Activated T-cell treated with anti-CD3 and anti-CD28 coated beads for 4 hours (primary cell): ENCODE data around the gene DPF3.
"Not testable (repeated sequence)": the region's sequence is repeated elsewhere in the genome, so short reads cannot be mapped to it uniquely, and the experiment has no call there.

Experiments
- DNase-seq: peaks from one replicate; pipeline ENCODE4 v3.0.0-alpha.2; 2020

The DPF3 gene

DNA sequence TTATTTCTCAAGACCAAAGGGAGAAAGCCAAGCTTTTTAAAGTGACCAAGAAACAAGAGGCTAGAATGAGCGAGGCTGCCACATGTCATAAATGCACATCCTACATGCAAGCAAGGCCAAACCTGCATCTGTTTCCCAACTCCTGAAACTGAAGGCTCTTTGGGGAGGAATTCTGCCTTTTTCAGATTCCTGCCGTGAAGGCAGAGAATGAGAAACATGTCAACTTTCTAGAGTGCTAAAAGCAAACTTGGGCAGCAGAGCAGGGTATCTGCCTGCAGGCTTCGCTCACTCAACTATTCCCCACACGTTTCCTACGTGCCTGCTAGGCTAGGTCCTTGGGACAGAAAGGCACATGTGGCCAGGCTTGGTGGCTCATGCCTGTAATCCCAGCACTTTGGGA lies 15.2 kb downstream of the DPF3 start:
- no peak for DNase-seq

DNA sequence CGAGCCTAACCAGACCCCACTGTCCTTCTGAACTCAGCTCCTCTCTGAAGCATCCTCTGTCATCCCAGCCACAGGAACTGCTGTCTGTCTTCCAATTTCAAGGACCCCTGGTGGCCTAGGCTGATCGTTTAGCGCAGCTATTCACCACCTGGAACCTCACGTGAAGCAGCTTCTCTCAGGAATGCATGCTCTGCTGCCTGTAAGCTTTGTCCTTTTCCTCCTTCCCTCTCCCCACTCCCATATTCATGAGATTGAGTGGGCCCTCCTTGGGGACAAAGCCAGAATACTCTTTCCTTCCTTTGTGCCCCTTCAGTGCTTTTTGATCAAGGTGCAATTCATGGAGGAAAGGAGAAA lies 17.2 kb downstream of the DPF3 start:
- no peak for DNase-seq

DNA sequence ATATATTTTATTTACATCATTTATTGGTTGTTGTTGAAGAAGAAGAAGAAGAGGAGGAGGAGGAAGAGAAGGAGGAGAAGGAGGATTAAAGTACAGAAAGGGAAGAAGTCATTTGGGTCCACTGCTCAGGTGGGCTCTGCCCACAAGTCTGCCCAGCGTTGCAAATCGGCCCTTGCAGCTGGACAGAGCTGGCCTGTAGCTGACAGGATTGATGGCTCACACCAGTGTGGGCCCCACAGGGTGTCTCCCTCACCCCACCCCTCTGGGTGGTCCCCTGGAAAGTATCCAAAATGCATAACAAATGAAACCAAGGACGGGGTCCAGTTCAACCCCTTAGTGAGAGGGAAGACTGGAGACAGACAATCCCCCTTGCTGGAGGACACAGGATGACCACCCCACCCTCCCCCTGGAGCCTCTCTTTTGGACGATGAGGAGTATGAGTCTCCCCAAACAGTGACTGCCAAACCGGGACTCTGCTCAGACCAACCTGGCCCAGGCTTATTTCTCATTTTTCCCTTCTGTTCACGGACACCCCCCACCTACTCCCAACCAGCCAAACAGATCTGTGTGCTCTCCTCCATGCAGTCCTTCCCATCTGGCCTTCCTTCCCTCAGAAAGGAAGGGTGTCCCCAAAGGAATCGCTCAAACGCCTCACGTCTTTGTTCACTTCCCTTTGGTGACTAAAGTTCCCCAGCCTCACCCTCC lies 17.7 kb downstream of the DPF3 start:
- no peak for DNase-seq

DNA sequence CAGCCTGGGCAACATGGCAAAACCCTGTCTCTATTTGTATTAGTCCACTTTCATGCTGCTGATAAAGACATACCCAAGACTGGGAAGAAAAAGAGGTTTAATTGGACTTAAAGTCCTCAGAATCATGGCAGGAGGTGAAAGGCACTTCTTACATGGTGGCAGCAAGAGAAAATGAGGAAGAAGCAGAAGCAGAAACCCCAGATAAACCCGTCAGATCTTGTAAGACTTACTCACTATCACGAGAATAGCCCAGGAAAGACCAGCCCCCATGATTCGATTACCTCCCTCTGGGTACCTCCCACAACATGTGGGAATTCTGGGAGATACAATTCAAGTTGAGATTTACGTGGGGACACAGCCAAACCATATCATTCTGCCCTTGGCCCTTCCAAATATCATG lies 23.0 kb downstream of the DPF3 start:
- not testable (repeated sequence) for DNase-seq

DNA sequence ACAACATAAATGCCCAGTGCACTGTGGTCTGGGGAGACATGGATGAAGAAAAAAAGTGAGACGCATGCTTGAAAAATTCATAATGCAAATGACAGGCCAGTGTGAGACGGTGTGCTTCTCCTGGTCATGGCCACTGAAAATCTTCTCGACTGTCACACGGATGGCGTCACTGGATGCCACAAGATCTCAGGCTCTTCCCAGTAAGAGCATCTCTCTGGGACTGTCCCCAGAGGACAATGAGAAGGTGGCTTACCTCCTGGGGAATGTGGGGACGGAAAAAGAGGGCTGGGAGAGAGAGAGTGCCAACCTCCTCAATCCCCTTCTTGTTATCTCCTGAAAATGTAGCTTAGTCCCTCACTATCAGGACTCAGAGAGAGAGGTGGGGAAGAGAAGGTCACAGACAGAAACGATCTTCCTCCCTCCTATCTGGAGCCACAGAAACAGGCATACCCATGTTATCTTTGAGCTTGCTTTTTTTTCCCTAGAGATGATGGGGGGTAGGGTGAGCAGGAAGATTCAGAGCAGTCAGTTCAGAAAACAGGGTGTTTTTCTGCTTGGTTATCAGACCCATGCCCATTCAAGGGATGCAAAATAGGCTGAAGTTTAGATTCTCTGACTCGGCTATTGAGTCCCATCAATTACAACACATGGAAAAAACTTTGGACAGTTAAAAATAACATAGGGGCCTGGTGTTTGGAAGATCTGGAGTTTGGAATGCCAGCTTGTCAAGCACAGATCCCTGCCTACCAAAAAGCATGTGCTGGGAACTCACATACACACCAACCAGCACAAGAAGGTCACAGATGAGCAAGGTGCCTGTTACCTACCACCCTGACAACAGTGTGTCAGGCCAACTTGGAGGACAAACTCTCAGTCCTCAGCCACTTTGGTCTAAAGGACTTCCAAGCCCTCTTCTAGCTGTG lies 24.2 kb downstream of the DPF3 start:
- no peak for DNase-seq

DNA sequence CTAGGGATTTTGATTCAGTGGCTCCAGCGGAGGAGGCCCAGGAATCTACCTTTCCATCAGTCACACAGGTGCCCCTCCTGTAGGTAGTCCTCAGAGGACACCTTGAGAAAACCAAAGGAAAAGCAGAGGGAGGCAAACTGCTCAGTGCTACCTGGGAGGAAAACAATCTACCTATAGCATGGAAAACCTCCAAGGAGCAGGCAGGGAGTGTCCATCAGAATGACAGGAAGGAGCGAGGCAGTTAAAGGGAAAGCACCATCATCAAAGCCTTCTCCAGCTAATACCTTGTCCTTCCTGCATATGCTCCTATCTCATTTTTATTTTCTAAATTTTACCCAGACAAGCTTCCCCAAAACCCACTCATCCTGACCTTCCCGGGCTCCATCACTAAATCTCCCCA lies 25.4 kb downstream of the DPF3 start:
- no peak for DNase-seq

DNA sequence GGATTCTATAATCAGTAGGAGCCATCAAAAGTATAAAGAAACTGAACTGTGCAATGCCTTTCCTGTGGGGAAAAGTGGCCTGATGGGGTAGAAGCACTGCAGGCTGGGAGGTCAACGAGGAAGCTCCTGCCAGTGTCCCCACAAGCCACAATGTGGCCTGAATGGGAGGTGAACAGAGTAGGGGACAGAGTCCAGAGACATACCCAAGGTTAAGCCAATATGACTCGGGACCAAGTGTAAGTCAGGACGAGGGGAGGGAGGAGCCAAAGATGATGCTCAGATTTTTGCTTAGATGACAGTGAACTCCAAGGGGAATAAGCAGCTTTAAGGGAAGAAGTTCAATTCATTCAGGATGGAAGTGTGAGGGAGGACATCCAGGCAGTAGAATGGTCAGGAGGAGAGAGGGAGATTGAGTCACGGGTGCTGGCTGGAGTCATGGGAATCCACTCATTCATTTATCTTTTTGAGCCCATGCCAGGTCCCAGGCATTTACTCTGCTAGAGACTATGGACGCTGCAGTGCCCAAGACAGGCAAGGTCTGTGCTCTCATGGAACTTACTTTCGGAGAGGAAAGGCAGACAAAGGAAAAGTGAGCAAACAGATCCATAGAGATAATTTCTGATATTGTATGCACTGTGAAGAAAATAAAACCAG lies 29.1 kb downstream of the DPF3 start:
- DNase-seq = no peak

DNA sequence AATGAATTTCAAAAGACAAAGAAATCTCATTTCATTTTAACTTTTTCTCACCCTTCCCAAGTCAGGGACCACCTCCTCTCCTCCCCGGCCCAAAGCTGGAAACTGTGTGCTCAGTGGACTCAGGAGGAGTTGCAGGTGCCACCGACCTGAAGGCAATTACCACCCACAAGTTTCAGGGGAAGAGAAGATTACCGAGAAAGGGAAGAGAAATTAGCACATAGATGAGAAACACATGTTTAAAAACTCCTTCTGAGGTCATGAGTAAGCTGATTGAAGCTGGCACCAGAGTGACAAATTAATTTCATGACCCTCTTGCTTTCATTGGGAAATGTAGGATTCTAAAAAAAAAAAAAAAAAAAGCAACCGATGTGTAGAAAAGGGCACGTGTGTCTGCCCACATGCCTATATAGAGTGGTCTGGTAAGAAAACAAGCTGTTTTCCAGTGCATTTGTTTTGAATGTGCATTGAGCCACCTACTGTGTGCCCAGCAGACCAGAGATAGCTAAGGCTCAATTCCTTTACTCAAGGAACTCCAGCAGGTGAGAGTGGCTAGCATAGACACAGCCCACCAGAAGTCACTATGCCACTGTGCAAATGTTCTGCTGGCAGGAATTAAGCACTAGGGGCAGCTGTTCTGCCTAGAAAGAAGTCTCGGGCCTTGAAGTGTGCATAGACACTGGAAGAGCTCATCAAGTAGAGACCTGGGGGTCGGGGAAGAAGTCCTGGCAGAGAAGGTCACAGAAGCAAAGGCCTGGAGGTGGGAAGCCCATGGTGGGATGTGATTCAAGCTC lies 30.5 kb downstream of the DPF3 start:
- no peak for DNase-seq

DNA sequence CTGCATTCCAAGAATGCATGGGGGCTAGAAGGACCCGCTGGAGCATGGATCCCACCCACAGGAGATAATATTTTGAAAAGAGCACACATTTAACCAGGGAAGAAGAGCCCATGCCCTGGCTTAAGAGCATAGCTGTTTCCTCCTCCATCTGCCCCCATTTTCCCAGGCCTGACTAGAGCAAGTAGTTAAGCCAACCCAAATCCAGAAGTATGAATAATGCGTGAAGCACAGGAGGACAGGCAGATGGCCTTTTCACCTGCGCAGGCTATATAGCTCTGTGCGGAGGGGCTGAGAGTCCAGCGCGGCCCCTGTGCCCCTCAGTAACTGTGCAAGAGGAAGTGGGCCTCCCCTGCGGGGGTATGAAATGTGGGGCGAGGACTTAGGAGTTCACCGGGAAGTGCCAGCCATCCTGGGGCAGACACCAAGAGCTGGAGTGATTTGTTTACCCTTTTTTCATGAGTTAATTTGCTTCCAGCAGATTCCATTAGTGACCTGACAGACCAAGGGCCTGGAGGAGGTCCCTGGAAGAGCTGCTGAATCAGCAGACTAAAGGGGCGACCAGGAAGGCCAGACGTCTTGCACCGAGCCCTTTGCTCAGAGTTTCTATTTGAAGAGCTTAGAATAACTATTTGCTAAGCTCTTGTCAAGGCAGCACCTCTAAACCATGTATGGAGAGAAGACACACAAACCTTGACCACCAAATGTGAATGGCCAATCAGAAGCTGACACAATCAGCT lies 37.2 kb downstream of the DPF3 start:
- no peak for DNase-seq

DNA sequence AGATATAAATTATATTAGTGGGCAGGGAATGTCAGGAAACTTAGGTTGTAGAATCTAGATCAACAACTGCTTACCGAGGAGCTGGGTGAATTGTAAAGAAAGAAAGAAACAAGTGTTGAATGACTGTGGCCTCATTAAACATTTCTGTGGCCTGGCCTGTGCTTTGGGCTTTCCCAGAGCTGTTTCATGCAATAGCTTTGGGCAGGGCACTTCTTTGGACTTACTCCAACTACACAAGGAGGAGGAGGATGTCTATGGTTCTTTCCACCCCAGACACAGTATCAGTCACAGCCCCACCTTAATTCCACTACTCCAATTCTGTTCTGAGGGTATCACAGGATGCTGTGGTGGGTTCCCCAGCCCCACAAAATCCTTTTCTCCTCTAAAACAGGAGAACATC lies 38.0 kb downstream of the DPF3 start:
- DNase-seq = no peak

DNA sequence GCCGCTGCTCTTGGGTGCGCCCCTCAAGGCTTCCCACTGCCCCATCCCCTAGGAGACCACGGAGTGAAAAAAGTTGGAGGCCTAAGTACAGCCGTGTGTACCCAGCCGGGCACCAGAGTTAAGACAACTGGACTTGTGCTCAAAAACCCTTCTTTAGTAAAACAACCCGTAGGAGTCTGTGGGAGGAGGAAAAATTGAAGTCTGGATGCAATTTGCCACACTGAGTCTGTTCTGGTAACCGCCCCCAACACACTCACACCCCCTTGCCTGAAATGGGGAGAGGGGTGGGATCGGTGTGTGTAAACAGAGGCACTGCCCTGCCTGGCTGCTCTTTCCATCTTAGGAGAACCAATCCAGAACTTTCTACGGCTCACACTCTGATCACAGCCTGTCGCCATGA lies 41.7 kb downstream of the DPF3 start:
- no peak for DNase-seq

DNA sequence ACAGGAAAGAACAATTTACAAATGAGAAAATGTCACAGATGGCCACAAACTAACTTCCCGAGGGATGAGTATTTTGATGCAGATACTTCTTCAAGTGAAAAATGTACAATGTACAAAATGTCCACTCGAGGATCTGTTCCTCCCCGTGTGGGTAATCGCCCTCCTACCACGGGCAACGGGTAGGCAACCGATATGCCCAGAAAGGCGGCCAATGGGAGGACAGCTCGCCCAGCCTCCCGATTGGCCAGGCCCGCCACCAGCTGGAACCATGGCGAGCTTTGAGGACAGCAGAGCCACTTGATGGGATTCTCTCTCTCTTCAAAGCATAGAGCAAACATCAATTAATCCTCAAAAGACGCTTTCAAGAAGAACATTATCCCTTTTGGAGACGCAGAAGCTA lies 42.3 kb downstream of the DPF3 start:
- no peak for DNase-seq

DNA sequence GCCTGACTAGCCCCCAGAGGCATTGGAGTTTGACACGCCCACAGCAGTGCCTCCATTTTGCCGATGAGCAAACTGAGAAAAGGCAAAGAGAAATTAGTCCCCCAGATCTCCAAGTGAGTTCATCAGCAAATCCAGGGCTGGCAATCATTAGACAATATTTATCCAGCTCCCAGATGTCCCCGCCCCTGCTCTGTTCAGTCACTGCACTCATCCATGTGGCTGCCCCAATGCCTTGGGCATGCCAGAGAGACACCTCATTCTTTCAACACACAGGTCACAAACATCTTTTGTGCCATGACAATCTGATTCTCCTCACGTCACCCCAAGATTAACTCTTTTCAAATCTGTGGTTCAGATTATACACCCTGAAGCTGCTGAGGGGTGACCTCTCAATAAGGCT lies 43.5 kb downstream of the DPF3 start:
- DNase-seq = no peak

DNA sequence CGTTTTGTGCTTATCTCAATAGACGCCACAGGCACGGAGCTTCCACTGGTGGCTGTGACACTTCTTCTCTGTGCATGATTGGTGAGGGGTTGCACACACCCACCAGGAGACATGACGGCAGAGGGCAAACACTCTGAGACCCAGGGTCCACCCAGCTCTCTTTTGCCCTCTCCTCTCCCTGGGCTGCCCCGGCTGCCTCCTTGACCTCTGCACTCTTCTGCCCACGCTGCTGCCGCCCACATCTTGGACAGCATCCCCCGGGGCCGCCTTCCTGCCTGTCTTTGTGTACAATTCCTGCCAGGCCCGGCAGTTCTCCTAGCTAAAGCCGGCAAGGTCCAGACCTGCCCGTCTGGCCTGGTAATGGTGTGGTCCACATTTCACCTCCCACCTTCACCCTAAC lies 44.7 kb downstream of the DPF3 start:
- no peak for DNase-seq

DNA sequence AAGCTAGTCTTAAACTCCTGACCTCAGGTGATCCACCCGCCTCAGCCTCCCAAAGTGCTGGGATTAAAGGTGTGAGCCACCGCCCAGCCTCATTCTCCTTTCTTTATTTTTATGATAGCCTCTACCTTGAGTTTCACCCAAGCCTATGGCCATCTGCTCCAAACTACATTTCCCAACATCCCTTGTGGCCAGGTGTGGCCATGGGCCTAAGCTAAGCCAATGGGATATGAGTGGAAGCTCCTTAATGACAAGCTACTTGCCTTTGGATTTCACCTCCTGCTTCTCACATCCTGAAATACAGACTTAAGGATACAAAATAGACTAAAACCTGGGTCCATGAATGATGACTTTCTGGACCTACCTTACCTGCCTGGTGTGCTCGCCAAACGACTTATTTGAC lies 46.2 kb downstream of the DPF3 start:
- DNase-seq = no peak

DNA sequence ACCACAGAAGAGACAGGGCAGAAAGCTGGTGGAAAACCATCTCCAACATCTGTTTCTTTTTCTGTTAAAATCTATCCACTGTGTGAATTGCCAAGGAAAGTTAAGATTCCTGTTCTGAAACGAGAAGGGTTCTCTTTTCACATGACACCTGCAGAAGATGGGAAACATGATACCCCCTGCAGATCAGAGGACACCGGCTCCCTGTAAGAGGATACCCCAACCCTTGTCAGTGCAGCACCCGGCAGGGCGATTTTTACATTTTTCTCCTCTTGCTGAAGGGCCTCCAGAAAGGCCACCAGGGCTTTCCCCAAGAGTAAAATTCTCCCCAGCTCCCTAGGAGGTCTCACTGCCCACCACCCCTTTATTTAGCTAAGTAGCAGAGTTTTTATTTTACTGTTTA lies 48.2 kb downstream of the DPF3 start:
- no peak for DNase-seq

DNA sequence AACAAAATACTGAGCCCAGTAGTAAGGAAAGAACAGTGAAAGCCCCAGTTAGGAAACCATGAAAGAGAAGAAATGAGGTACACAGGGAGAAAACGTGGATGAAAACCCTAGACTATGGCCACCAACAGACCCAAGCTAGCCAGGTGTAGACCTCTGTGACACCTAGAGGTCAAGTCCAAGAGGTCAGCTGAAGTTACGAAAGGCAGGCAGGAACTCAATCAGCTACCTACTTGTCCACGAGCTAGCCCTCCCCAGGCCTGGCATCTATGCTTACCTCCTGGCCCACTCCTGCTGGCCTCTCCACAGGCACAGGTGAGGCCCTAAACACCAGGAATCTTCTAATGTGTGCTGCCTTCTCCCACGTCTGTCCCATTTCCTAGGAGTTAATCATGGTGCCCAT lies 48.7 kb downstream of the DPF3 start:
- no peak for DNase-seq

DNA sequence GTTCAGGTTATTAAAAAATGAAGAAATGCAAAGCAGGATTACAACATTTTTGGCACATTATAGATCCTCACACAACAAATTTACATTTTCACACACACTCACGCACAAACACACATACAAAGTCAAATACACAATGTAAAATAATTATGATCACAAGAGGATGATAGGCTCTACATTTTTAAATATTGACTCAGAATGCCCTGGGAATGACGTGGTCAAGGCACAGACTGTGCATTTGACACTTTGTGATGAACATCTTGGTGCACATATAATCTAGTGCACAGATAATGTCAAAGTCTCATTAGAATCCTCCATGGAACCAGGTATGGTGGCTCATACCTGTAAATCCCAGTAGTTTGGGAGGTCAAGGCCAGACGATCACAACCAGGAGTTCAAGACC lies 49.4 kb downstream of the DPF3 start:
- no peak for DNase-seq

DNA sequence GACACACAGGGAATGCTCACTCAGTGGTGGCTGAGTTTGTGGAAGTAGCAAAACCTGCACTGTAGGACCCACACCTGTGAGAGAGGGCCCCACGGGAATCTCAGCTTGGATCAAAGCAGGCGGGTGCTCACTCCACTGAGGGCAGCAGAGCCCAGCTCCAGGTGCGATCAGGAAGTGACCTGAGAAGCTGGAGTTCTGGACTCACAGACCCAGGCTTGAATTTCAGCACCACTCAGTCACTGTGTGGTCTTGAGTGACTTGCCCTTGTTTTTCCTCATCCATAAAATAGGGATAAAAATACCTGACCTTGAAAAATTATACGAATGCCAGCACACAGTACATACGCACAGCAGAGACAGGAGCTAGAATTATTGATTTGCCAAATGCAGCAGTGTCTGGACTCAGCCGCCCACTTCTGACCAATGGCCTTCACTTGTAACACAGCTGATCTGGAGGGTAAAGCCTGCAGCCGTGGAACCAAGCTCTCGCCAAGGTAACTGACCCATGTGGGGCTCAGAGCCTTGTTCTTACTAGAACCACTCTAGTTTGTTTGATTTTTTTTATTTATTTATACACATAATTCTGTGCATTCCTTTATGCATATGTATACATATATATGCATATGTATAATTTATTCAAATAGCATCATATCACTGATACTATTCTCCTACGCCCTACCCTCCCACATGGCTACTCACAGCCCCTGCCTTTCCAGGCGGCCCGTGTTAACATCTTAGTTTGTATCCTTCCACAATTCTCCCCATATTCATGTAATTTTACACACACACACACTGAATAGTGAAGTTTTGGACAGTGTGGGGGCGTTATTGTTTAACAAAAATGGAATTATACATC lies 53.9 kb downstream of the DPF3 start:
- no peak for DNase-seq

DNA sequence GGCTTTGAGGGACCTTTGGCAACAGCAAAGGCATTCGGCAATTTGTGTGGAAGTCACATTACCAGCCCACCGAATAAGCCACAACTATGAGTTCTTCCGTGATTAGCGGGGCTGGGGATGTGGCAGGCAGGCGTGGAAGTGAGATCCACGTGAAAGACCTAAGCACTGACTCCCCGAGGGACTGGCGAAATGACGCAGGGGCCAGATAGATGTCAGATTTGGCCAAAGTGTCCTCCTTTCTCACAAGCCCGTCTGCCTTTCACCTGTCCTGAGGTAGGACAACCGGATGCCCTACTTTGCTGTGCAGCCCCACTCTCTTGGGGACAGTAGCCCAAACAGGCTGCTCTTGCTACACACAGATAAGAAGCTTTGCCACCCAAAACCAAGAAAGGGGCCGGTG lies 54.5 kb downstream of the DPF3 start:
- DNase-seq = no peak

DNA sequence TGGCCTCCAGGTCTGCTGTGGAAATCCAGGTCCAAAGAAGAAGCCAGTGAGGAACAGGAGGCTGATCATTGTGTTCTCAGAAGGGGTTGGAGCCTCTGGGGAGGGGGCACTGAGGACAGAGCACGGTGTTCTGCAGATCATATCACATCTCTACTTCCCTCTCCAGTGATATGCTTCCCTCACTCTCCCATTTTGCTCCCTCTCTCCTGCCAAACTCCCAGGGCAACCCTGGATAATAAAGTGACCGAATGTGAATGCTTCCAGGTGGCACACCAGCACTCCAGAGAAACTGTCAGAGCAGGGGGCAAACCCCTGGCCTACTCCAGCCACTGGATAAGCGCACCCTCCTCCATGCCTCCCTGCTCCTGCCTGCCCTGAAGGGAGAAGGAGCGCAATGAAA lies 57.8 kb downstream of the DPF3 start:
- no peak for DNase-seq

DNA sequence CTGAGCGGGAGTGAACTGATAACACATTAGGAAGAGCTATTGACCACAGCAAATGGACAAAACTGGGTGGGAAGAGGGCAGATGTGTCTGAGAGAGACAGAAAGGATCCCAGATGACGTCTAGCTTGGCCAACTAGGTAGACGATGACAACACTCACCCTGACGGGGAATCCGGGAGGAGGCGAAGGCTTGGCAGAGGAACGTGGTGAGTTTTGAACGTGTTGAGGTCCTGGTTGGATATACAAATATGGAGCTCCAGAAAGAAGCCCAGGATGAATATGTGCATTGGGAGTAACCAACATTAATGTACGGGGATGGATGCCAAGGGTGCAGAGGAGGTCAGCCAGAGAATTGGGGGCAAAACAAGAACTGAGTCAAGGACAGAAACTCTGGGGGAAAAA lies 60.7 kb downstream of the DPF3 start:
- no peak for DNase-seq
